ENCODE data around the gene SLC4A3. TPM values are rescaled to one million over a fixed set of nuclear protein-coding genes. Genes with fewer than 3 reads are reported as not detected.
A peak's percentile ranks its signal among the peaks of the same experiment; 100 is the strongest.

SLC4A3 gene
- total and polyA plus RNA-seq, 2 donors from 2014 or later: 4.9 to 5.2 TPM

DNA sequence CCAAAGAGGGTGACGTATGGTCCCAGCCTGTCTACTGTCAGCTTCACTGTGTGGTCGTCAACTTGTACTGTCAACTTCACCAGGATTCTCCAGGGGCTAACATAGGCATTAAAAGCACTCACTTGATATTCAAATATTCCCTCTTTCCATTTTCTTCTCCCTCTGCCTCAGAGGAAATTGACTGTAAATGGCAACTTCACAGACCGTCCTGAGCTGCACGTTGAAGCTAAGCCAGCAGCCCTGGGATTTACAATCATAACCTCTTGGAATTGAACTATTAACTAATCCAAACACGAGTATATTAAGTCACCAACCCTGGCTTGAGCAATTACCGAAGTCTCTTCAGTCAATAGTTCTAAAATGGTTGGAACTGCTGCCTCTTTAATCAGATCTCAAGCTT, 38.5 kb downstream of the SLC4A3 start:
- no peaks in the 10 kb centered on the region for H3K4me1 ChIP-seq (ENCODE audit: control insufficient read depth in 2 of 3, insufficient read depth in 2 of 3, low read depth in 1 of 3, low read length in 3 of 3)
- no peaks in the 10 kb centered on the region for H3K36me3 ChIP-seq (ENCODE audit: control insufficient read depth in 2 of 3, insufficient read depth in 3 of 3, low read length in 3 of 3)
- H3K9ac ChIP-seq (ENCODE audit: low read length in 3 of 3): no peak overlapping the region
- intact Hi-C loops (cut with DNase I): no loop called here
- DNase-seq: no peak
- no peak for FAIRE-seq
- TF ChIP-seq, protein P1, sequence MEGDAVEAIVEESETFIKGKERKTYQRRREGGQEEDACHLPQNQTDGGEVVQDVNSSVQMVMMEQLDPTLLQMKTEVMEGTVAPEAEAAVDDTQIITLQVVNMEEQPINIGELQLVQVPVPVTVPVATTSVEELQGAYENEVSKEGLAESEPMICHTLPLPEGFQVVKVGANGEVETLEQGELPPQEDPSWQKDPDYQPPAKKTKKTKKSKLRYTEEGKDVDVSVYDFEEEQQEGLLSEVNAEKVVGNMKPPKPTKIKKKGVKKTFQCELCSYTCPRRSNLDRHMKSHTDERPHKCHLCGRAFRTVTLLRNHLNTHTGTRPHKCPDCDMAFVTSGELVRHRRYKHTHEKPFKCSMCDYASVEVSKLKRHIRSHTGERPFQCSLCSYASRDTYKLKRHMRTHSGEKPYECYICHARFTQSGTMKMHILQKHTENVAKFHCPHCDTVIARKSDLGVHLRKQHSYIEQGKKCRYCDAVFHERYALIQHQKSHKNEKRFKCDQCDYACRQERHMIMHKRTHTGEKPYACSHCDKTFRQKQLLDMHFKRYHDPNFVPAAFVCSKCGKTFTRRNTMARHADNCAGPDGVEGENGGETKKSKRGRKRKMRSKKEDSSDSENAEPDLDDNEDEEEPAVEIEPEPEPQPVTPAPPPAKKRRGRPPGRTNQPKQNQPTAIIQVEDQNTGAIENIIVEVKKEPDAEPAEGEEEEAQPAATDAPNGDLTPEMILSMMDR (IDR thresholded peaks at IDR 0.05; ENCODE audit: borderline replicate concordance, extremely low read depth, insufficient read depth): no peak
- no peak overlapping the region for H3K4me3 ChIP-seq (ENCODE audit: low read length in 3 of 3)
- no peaks in the 10 kb centered on the region for H3K27me3 ChIP-seq (ENCODE audit: control insufficient read depth, insufficient read depth, low read length)
- peaks cover 0 to 7% (median 5%) of the 10 kb centered on the region in 3 donors for H3K9me3 ChIP-seq (ENCODE audit: control insufficient read depth in 2 of 3, insufficient read depth in 1 of 3, low read length in 3 of 3)
- H3K27ac ChIP-seq (ENCODE audit: low read depth in 2 of 2, low read length in 2 of 2): no peak overlapping the region

DNA sequence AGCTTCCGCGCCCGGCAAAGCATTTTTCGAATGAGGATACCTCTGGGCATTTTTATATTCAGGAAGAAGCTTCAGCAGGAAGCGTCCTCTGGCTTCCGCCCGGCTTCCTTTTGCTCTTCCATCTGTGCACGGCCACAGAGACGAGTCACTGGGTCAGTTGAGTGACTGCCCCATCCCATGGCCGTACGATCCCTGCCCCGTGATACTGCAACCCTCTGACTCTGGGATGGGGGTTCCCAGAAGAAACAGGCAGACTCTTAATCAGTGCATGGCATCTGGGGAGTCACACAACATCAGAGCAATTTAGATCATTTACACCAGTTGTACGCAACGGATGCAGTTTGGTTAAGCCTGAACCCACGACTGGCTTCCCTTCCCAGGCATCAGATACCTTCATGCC, 40.9 kb downstream of the SLC4A3 start:
- FAIRE-seq: no peak
- intact Hi-C loops (cut with DNase I): no loop called here

DNA sequence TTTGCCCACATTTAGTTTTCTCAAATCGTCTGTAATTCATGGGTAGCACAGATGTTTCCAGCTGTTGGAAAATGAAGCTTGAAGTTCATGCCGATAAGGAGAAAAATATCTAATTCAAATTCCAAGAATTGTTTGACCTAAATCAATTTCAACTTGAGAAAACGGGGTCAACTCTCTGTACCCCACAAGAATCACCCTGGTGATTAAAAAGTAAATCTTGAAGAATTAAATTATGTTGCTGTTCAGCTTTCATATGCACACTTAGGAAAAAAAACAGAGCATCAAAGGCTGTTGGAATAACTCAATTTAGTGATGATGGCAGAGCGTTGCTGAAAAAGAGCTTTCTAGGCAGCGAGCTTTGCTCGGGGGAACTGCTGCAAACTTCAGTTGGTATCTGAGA, 43.0 kb downstream of the SLC4A3 start:
- no peaks in the 10 kb centered on the region for H3K27me3 ChIP-seq (ENCODE audit: control insufficient read depth, insufficient read depth, low read length)
- TF ChIP-seq, protein P1 (IDR thresholded peaks at IDR 0.05; ENCODE audit: borderline replicate concordance, extremely low read depth, insufficient read depth): no peak
- DNase-seq (peak in 2 of 5 donors; percentile 20 to 70), FAIRE-seq (no peak)
- H3K27ac ChIP-seq (ENCODE audit: low read depth in 2 of 2, low read length in 2 of 2): no peak overlapping the region
- intact Hi-C loops (cut with DNase I): no loop called here
- H3K4me3 ChIP-seq (ENCODE audit: low read length in 3 of 3): no peak overlapping the region
- no peaks in the 10 kb centered on the region for H3K9me3 ChIP-seq (ENCODE audit: control insufficient read depth in 2 of 3, insufficient read depth in 1 of 3, low read length in 3 of 3)
- H3K9ac ChIP-seq (ENCODE audit: low read length in 3 of 3): no peak overlapping the region
- no peaks in the 10 kb centered on the region for H3K36me3 ChIP-seq (ENCODE audit: control insufficient read depth in 2 of 3, insufficient read depth in 3 of 3, low read length in 3 of 3)
- no peaks in the 10 kb centered on the region for H3K4me1 ChIP-seq (ENCODE audit: control insufficient read depth in 2 of 3, insufficient read depth in 2 of 3, low read depth in 1 of 3, low read length in 3 of 3)

More for the DNA sequence above, 40.9 kb downstream of the SLC4A3 start:
- no peaks in the 10 kb centered on the region for H3K36me3 ChIP-seq (ENCODE audit: control insufficient read depth in 2 of 3, insufficient read depth in 3 of 3, low read length in 3 of 3)
- no peaks in the 10 kb centered on the region for H3K27me3 ChIP-seq (ENCODE audit: control insufficient read depth, insufficient read depth, low read length)
- TF ChIP-seq, protein P1 (IDR thresholded peaks at IDR 0.05; ENCODE audit: borderline replicate concordance, extremely low read depth, insufficient read depth): no peak
- H3K4me1 ChIP-seq (ENCODE audit: control insufficient read depth in 2 of 3, insufficient read depth in 2 of 3, low read depth in 1 of 3, low read length in 3 of 3): no peaks in the 10 kb centered on the region
- peak in 1 of 5 donors; percentile 7 for DNase-seq
- no peak overlapping the region for H3K9ac ChIP-seq (ENCODE audit: low read length in 3 of 3)
- H3K4me3 ChIP-seq (ENCODE audit: low read length in 3 of 3): no peak overlapping the region
- H3K9me3 ChIP-seq (ENCODE audit: control insufficient read depth in 2 of 3, insufficient read depth in 1 of 3, low read length in 3 of 3): no peaks in the 10 kb centered on the region
- no peak overlapping the region for H3K27ac ChIP-seq (ENCODE audit: low read depth in 2 of 2, low read length in 2 of 2)

DNA sequence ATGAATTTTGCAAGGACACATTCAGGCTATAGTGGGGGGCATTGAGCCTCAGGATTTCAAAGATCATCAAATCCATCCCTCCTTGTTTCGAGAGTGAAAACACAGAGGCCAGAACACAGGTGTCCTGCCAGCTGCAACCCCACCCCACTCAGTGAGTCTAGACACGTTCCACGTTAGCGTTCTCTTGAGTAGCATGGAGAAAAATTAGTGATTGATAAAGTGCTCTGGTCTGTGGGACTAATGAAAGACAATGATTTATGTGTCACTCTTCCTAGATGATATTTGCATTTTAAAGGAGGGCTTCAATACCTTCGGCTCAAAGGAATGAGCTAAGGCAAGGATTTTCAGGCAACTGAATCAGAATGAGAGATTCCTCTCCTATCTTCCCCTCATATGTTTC, 43.8 kb downstream of the SLC4A3 start:
- intact Hi-C loops (cut with DNase I): no loop called here
- TF ChIP-seq, protein P1 (IDR thresholded peaks at IDR 0.05; ENCODE audit: borderline replicate concordance, extremely low read depth, insufficient read depth): no peak

More for the DNA sequence above, 43.8 kb downstream of the SLC4A3 start:
- Histone ChIP-seq H3K27me3 (ENCODE audit: control insufficient read depth, insufficient read depth, low read length) (no peaks in the 10 kb centered on the region), H3K4me1 (ENCODE audit: control insufficient read depth in 2 of 3, insufficient read depth in 2 of 3, low read depth in 1 of 3, low read length in 3 of 3) (no peaks in the 10 kb centered on the region), H3K9me3 (ENCODE audit: control insufficient read depth in 2 of 3, insufficient read depth in 1 of 3, low read length in 3 of 3) (no peaks in the 10 kb centered on the region), H3K4me3 (ENCODE audit: low read length in 3 of 3) (no peak overlapping the region), H3K36me3 (ENCODE audit: control insufficient read depth in 2 of 3, insufficient read depth in 3 of 3, low read length in 3 of 3) (no peaks in the 10 kb centered on the region), H3K9ac (ENCODE audit: low read length in 3 of 3) (no peak overlapping the region), H3K27ac (ENCODE audit: low read depth in 2 of 2, low read length in 2 of 2) (no peak overlapping the region)
- DNase-seq: peak in 1 of 5 donors; percentile 13
- FAIRE-seq: no peak

All from kidney (tissue), 14 donors.